HG03060 (cell line): ENCODE measurements around the gene MED28.
"Not testable (repeated sequence)": the region's sequence is repeated elsewhere in the genome, so short reads cannot be mapped to it uniquely, and the experiment has no call there.

Experiments
- ATAC-seq: cut with Tn5 transposase; IDR thresholded peaks from one replicate; pipeline ENCODE4 v1.9.1; 2021; ENCODE audit warnings: low read depth, moderate number of reproducible peaks; ENCODE audit not compliant: unreplicated experiment

The MED28 gene

DNA sequence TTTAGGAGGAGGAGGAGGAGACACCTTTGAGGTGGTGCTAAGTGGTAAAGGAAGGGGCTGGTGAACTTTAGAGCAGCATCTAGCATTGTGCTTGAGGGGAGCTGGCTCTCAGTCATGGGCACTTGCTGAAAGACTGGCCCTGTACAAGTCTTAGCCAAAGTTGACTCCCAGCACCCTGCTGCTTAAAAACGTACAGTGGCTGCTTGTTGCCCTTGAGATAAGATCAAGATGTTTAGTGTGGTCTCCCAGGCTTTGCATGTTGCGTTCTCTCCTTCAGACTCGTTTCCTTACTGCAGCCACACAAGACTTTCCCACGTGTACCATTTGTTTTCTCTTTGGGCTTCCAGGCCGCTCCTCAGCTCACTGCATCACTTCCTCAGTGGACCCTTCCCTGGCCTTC lies 1.8 kb downstream of the MED28 start:
- no peak for ATAC-seq

DNA sequence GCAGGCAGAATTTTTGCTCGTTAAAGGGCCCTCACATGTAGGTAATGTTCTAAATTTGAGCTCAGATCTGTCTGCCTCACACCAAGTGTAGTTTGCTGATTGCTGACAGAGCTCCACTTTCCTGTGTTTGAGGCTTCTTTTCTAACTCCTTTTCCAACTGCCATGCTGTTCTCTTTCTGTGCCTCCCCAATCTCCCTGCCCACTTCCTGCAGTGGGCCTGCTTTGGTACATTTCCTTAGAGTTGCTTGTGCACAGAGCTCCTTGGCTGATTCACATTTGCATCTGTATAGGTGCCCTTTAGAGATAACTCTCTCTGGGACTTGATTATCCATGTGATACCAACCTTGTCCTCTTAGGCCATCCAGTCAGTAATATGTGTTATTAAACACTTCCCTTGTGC lies 4.5 kb downstream of the MED28 start:
- no peak for ATAC-seq

DNA sequence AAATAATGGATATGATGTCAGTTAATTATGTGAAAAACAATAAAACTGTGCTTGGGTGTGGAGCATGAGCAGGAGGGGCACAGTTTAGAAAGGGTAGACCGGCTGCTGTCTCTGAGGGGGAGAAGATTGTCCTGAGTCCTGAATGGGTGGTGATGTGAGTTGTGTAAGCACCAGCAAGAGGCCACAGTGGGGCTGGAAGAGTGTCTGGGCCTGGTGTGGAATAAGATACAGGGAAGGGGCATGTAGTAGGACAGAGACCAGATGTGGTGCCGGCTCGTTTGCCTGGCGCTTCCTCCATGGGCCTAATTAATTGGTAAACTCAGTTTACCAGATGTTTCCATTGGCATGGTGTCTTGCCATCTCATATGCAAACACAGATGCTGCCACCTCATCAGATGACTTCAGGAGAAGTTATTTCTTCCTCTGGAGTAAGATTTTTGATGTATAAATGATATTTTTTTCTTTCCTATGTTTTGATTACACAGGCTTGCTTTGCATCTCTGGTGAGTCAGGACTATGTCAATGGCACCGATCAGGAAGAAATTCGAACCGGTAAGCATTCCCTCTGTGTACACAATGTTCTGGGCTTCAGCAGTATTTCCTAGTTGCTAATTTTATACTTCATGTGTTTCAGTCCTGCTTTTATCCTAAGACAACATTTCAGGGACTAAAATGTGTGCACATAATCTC lies 5.1 kb downstream of the MED28 start:
- ATAC-seq = no peak

DNA sequence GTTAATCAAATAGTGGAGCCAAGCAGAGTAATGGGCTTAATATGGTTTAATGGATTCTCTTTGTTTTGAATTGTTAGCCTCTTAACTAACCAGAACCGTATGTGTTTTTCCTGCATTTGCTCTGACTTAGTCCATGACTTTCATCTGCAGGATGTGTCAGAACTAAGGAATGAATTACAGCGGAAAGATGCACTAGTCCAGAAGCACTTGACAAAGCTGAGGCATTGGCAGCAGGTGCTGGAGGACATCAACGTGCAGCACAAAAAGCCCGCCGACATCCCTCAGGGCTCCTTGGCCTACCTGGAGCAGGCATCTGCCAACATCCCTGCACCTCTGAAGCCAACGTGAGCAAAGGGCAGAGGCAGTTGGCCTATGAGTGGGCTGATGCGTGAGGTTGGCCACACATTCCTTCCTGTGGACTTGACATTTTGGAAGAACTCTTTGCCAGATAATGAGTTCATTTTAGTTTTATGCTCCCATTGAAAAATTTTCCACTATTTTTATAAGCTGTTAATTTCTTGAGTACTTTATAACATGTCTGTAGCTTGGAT lies 9.1 kb downstream of the MED28 start:
- no peak for ATAC-seq

DNA sequence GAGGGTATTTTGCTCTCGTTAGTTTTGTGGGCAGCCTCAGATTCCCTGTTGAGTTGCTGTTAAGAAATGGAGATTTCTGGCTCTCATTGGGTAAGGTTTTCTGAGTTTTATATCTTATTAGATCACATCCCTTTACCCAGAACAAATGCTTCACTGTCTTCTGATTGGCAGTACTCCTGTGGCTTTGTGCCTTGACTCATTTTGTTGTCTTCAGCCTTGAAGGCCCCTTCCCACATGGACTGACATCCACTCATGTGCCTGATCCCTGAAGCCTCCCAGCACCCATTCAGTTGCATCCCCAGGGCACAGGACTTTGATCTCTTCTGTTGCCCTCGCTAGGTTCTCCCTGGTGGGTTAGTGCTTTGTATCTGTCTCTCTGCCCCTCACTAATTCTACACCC lies 10.4 kb downstream of the MED28 start:
- ATAC-seq = no peak

DNA sequence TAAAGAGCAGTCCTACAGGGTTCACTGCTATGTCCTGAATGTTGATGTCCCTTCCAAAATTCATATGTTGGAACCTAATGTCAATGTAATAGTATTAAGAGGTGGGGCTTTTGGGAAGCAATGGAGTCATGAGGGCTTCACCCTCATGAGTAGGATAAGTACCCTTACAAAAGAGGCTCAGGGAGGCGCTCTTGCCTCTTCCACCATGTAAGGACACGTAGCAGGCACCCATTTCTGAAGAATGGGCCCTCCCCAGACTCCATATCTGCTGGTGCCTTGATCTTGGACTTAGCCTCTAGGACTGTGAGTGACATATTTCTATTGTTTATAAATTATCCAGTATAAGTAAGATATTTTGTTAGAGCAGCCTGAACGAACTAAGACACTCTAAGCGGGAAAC lies 15.8 kb downstream of the MED28 start:
- ATAC-seq = no peak

DNA sequence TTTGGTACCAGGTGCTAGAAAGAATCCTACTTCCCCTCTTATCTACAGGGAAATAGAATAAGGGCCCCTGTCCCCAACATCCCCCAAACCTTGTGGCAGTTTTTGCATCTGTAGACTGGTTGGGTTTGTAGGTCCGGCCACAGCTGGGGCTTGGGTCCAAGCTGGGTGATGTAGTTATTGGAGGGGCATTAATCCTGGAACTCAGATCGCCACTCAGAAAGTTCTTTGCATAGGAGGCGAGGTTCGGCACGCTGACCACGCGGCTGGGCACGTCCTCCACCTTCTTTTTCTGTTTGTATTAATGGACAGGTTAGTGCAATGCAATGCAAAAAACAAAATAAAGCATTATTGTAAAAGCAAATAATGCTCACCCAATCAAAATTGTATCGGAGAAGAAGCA lies 19.2 kb downstream of the MED28 start:
- no peak for ATAC-seq

DNA sequence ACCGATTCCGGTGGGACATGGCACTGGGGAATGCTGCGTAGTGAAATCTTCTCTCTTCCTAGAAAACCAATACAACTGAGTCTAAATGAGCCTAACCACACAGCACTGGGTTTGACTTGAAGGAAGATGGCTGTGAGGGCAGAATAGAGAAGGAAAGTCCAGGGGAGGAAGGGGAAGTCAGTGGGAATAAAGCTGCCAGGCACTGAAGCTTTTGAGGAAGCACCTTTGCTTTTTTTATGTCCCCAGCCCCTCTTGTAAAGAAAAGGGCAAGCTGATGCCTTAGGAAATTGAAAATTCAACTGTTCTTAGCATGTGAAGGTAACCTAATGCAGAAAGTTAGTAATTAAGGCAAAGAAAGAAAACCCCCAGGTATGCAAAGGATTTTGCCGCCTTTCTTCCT lies 20.6 kb downstream of the MED28 start:
- no peak for ATAC-seq

DNA sequence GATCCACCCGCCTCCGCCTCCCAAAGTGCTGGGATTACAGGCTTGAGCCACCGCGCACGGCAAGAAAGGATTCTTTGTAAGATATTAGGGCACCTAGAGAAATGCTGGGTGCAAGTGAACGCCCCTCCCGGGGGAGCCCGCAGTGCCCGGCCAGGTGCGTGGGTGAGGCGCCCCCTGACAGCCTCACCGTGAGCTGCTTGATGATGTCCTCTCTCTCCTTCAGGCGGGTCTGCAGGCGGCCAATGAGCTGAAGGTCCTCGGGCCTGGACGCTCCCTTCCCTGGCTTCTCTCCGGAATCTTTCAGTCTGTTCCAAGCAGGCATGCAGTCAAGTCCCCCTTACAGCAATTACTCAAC lies 21.9 kb downstream of the MED28 start:
- no peak for ATAC-seq

DNA sequence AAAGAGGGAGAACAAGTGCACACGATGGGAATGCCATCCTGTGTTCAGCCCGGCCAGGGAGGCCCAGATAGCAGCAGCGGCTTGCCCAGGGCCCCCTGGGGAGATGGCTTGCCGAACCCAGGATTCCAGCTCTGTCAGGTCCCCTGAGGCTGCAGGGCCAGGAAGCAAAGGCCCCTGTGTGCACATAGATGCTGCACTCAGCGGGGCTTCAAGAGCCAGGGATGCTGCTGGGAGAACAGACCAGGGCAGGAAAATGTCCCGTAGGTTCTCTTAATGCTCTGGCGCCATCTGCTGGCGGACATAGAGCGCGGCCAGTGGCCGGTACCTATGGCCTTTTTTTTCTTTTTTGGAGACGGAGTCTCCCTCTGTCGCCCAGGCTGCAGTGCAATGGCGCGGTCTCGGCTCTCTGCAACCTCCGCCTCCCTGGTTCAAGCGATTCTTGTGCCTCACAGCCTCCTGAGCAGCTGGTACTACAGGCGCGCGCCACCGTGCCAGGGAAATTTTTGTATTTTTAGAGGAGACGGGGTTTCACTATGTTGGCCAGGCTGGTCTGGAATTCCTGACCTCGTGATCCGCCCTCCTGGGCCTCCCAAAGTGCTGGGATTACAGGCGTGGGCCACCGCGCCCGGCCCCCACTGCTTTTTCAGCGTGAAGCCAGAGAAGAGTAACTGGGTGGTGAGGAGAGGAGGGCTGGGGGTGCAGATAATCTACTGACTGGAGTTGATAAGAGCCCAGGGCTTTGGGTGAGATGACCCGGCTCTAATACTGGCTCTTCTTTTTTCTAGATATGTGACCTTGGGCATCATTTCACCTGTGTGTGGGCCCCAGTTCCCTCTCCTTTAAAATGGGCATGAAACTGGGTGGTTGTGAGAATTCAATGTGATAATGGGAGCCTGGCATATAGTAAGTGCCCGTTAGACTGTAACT lies 22.5 kb downstream of the MED28 start:
- ATAC-seq = peak; percentile 69

DNA sequence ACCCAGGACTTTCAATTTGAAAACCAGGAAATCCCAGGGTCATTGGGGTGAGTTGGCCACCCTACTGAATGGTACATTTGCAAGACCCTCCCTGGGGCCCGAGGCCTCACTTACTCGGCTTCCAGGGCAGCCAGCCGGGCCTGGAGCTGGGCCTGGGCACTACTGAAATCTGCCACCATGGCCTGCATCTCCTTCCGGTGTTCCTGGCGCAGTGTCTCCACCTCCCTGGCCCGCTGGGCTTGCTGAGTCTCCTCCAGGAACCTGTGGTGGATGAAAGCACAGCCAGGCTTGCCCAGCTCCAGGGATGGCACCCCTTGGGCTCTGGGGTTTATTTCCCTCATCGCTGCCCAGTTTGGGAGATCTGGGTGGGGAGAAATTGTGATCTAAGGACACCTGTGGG lies 24.7 kb downstream of the MED28 start:
- no peak for ATAC-seq

DNA sequence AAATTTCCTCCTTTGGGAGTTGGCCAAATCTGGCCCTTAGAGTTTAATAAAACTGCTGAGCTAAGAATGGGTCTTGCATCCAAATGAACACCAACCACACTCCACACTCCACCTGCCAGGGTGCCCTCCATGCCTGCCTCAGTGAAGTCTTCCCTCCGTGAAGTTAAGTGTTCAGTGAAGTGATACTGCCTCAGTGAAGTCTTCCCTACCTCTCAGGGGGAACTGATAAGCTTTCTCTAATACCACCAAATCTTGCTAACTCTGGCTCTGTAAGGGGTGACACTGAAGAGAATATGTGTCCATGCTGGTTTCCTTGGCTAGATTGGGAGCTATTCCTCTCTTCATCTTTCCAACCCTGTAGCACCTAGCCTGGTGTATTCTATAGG lies 27.9 kb downstream of the MED28 start:
- no peak for ATAC-seq

DNA sequence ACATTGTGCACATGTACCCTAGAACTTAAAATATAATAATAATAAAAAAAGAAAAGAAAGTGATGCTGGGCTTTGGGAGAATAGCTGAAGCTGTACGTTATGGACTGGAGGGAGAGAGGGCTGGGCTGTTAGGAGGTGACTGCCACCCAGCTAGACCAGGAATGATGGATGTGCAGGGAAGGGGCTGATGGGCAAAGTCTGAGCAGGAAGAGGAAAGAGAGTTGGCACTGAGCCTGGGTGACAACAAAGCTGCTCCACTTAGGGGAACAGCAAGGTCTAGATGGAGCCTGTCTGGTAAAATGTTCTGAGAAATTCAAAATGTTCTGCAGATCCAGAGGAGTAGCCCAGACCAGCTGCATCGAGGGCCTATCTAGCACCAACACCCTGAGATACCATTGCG lies 32.3 kb downstream of the MED28 start:
- ATAC-seq = no peak

DNA sequence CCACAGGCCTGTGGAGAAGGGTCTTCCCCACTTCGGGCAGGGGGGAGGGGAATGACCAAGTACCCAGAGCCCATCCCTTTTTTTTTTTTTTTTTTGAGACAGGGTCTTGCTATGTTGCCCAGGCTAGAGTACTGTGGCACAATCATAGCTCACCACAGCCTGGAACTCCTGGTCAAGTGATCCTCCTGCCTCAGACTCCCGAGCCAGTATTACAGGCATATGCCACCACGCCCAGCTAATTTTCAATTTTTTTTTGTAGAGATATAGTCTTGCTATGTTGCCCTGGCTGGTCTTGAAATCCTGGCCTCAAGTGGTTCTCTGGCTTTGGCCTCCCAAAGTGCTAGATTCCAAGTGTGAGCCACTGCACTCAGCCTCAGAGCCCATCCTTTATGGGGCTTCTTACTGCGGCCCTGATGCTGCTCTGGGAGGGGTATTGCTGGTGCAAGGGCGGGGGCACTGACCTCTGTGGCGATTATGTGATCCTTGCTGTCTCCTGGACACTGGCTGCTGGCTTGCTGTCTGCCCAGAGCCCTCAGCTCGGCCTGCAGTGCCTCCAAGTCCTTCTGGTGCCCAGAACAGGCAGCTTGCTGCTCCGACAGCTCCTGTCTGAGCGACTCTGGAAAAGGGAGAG lies 32.9 kb downstream of the MED28 start:
- ATAC-seq = no peak

DNA sequence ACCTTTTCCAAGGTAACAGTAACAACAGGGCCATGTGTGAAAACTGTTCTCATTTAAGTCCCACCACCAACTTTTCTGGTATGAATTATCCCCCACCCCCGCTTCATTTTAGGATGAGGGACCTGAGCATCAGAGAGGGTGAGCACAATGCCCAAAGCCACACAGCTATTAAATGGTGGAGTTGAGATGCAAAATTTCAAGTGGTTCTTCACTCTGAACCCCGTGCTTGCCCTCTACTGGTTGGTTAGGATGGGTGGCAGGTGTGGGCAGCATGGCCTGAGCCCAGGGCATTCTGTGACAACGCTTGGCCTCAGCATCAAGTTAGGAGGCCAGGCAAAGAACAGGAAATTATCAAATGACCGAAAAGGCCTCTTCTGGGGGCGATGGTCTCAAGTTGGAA lies 33.5 kb downstream of the MED28 start:
- no peak for ATAC-seq

DNA sequence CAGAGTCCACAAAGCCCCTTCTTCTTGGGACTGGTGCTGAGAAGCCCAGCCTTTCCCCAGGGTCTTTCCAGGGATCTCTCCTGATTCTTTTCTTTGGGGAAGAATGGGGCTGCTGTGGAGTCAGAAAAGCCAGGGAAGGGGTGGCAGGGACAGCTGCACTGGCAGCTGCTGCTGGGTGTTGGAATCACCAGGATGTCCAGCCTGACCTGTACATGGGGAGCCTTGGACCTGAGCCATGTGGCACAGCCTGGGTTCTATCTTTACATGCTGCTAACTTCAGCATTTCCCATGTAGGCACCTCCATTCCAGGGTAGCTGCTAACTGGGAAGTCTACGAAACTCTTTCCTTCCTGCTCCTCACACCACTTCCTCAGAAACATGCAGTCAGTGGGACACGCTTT lies 36.0 kb downstream of the MED28 start:
- no peak for ATAC-seq

DNA sequence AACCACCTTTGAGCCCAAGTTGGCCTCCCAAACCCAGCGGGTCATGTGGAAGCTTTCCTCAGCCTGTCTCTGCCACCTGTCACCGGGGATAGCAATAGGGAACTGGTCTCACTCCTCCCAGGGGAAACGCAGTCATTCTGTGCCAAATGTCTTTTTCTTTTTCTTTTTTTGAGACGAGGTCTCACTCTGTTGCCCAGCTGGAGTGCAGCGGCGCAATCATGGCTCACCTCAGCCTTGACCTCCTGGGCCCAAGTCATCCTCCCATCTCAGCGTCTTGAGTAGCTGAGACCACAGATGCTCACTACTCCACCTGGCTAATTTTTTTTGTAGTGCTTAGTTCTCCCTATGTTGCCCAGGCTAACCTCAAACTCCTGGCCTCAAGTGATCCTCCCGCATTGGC lies 40.3 kb downstream of the MED28 start:
- peak; percentile 50 for ATAC-seq

DNA sequence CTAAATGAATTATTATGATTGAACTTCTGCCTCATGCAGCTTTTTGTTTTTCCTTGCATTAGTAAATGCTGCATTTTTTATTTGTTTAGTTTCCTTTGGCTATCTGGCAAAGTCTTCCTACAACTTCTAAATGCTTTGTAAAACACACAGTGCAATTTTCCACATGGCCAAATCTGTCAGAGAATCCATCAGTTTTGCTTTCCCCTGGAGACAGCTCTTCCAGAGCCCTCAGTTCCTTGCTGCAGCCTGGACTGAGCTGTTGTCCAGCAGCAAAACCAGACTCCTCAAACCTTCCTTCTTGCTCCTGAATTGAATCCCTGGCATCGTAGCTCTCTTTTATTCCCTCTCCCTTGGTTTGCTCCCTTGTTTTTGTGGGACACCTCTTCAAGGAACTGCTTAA lies 42.6 kb downstream of the MED28 start:
- no peak for ATAC-seq

DNA sequence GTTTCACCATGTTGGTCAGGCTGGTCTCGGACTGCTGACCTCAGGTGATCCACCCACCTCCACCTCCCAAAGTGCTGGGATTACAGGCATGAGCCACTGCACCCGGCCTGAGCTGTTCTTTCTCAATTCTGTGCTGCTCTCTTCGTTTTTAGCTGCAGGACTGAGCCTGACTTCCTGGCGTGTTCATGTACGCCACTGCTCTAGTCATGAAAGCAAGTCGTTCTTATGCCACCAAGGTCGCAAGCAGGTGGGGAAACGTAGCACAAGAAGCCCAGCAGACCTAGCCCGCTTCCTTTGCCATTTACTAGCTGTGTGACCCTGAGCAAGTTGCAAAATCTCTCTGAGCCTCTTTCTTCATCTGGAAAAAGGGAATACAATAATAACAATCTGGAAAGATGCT lies 43.4 kb downstream of the MED28 start:
- ATAC-seq = no peak

DNA sequence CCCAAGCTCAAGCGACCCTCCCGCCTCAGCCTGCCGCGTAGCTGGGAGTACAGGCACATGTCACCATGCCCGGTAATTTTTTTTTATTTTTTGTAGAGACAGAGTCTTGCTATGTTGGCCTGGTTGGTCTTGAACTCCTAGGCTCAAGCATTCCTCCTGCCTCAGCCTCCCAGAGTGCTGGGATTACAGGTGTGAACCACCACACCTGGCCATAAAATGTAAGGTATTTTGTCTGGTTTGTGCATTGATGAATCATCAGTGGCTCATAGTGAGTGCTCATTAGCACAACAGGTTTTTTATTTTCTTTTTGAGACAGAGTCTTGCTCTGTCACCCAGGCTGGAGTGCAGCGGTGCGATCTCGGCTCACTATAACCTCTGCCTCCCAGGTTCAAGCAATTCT lies 44.8 kb downstream of the MED28 start:
- not testable (repeated sequence) for ATAC-seq

DNA sequence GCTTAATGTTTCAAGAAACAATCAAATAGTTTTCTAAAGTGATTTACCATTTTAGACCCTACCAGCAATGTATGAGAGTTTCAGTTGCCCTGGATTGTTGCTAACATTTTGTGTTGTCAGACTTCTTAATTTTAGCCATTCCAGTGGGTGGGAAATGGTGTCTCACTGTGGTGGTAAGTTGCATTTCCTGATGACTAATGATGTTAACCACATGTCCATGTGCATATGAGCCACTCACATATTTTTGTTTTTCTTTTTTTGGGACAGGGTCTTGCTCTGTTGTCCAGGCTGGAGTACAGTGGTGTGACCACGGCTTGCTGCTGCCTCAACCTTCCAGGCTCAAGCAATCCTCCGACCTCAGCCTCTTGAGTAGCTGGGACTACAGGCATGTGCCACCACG lies 48.3 kb downstream of the MED28 start:
- no peak for ATAC-seq
